Hematopoietic multipotent progenitor cell treated with erythropoietin and hydrocortisone succinate and interleukin-3 and kit ligand, for 17 days (in vitro differentiated cells): ENCODE results near the gene IMP3.

Experiments
- DNase-seq: peaks from one replicate; pipeline ENCODE4 v3.0.0-alpha.2; 2015; ENCODE audit warnings: low spot score

IMP3 gene

DNA sequence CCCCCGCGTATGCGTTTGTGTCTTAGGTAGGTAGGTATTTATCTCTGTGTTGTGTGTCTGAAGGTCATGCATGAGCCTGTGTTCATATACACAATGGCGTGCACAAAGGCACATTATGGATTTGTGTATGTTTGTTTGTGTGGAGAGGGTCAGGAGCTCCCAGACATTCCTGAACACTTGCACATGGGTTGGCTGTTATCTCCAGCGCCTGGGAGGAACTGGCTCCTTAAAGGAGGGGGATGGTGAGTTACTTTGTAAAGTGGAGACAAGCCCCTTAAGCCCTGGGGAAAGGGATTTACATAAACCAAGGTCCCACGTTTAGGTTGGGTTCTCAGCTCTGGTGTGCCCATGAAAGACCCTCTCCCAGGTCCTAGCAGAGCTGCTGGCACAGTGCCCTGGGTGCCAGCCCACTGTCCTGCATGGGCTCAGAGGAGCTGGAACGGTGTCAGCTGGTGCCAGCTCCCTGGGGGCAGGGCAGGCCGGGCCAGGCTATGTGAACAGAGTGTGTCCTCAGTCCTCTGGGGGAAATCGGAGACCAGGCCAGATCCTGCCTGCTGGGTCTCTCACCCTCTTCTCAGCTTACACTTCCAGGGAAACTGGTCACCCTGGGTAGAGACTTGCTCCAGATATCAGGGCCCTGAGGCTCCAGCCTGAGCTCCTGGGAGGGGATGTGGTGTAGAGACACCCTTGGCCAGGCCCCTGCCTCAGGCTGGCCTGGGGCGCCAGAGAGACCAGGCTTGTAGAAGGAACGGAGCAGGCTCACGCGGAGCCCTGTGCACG lies 32.8 kb upstream of the IMP3 start:
- no peak for DNase-seq

DNA sequence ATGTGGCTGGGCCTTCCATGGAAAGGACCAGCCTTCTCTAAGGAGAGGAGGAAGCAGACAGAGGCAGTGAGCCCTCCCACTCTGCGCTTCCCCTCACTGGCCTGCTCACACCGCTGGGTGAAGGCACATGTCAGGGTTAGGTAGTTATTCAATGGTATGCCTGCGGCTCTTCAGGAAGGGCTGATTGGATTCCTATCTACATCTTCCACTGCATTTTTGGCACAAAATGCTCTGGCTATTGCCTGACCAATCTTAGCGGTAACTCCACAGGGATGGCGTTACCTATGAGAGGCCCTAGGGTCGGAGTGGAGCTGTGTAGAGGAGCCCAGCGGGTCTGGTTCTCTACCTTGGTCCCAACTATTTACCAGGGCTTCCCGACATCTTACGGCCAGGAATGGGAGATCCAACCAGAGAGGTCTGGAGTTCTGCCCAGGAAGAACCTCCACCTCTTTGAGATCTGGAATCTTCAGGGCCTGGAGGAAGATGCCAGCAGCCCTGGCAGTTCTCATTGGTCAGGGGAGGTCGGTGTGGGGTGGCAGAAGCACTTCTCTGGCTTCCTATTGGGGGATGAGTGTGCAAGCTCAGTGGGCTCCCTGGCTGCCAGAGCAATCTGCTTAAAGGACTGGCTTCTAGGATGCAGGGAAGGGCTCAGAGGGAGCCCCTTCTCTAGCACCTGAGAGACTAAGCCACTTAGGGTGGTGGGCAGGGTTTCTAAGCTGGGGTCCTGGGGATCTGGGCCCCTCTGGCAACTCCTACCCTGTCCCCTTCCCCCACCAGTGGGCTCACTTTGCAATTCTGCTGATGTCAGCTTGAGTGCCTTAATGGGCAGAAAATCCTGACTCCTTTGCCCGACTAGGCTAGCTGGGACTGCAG lies 31.9 kb upstream of the IMP3 start:
- DNase-seq: no peak

DNA sequence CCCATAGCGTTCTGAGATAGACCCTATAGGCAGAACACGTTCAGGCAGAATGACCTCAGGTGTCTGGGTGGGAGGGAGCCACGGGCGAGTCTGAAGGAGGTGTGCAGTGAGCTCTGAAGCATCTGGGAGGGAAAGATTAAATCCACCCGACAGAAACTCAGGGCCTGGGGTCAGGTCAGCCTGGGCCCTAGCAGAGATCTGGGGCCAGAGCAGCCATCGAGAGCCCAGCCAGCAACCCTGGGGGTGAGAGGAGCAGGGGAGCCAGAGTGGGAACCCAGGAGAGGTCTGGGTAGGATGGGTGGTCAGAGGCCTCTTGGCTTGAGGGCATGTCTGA lies 29.8 kb upstream of the IMP3 start:
- no peak for DNase-seq

DNA sequence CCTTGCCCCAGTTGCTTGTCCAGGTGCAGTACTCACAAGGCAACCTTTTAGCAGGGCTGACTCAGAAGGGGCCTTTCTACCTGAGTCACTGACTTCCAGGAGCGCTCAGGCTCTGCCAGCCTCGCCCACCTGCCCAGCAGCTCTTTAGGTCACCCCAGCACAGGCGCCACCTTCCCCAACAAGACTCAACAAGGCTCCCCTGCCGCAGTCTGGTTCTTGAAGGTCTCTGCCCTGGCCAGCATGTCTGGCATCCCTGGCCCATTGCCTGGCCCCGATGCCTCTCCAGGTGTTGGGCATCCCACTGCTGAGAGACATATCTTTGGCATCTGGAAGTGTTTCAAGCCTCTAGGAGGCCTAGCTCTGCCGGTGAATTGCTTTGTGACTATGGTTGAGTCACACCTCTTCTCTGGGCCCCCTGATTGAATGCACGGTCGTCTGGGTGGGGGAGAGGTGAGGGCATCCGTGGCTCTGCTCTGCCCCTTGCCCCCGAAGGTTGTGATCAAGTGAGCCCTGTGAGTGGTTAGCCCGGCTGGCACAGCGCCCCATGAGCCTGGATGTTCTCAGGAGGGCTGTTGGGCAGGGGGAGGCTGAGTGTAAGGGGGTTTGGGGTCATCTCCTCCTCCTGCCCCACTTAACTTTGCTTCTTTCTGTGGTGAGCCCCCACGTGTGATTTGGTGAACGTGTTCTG lies 29.3 kb upstream of the IMP3 start:
- DNase-seq: no peak

DNA sequence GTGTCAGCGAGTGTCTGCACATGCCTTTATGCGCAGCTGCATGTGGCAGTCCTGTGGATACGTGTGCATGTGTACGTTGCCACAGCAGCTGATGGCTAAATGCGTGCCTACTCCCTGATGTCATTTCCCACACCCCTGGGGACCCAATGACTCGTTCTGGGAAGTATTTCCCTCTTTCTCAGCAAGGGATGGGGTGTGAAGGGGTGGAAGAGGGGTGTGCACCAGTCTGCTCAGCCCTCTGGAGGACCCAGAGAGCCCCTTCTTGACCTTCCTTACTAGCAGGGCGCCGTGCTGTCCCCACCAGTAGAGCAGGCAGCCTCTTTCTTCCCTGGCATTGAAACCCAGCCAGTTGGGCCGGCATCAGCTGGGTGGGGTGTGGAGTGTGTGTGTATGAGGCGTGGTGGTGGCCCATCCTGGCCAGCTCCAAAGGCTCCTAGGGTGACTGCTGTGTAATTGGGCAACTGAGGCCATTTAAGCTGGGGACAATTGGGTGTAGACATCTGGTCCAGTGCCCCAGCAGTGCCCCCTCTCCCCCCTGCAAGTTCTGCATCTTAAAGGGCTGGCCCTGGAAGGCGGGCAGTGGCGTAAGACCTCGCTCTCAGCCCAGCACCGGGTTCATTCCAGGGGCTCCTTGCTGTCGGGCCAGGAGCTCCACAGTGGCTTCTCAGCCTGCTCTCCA lies 26.9 kb upstream of the IMP3 start:
- no peak for DNase-seq

GRCh38 chr15:75663931-75664421 lies 24.0 kb upstream of the IMP3 start:
- DNase-seq: no peak

GRCh38 chr15:75662823-75663519 lies 22.9 kb upstream of the IMP3 start:
- DNase-seq: no peak

DNA sequence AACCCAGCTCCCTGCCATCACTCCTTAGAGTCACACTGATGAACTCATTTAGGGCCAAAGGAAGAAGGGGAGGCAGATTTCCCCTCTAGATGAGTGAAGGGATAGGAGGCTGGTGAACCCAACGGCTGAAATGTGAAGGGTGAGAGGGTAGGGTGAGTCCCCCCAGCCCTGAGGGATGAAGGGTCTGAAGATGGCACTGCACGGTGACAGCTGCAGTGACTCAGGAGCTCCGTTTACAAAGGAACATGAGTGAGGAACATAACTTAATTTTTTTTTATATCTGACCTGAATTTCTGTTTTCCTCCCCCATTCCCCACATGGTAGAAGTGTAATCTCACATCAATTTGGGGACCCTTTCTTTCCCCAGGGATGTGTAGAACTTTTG lies 21.7 kb upstream of the IMP3 start:
- no peak for DNase-seq

GRCh38 chr15:75661100-75661755 lies 21.2 kb upstream of the IMP3 start:
- DNase-seq: no peak

- DNase-seq: no peak
These were observed 20.1 kb upstream of the IMP3 start for GRCh38 chr15:75659928-75660645.

DNA sequence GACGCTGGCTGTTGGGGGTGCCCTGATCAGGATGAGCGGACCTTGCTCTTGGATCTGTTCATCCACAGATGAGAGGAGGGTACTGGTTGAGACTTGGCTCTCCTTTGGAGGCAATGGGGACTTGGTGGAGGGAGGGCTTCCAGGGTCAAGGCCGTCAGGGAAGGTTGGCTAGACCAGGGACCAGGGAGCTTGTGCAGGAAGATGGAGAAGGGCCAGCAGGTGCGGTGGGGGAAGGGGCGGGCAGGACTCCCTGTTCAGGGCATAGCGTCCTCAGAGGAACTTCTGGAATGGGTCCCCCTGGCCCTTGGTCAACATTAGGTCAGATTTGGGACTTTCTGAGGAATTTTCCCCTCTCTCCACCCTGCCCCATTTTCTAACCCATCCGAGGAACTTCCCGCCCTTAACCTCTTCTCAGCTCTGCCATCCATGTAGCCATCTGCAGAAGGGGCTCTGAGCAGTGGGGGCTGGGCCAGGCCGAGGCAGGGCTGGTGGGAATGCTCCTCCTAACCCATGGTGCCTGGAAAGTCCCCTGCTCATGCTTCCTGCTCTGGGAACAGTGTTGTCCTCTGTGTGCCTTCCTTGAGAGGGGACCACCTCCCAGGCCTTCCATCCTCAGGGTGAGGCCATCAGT lies 19.2 kb upstream of the IMP3 start:
- DNase-seq: no peak

- no peak for DNase-seq
These were observed 16.8 kb upstream of the IMP3 start for GRCh38 chr15:75656813-75657212.

GRCh38 chr15:75656331-75656730 lies 16.3 kb upstream of the IMP3 start:
- no peak for DNase-seq

GRCh38 chr15:75655931-75656330 lies 15.9 kb upstream of the IMP3 start:
- no peak for DNase-seq

DNA sequence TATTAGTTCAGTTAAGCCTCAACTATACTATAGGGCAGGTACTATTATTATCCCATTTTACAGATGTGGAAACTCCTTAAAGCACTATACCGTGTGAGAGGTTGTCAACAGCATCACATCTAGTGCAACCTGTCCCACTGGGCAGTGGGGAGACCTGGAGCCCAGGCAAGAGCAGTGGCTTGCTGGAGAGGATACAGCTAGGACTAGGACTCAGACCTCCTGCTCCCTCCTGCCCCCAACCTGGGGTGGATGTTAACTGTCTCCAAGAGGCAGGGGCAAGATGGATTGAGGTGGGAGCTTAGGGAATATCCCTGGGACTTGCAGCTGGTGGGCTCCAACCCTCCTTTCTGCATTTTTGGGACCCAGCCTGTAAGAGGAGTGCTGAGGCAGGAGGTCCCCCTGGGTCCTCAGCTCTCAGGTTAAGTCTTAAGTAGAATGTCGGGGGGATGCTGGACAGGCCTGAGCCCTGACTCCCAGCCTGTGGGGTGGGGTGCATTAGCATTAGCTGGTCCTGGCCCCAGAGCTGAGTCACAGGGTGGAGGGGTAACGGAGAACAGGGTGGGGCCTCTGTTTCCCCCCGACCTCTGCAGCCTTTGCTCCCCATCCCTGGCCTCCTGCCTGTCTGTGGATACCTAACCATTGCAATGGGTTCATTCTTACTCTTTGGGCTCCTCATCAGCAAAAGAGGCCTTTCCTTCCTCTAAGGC lies 14.3 kb upstream of the IMP3 start:
- no peak for DNase-seq

GRCh38 chr15:75653347-75653913 lies 13.4 kb upstream of the IMP3 start:
- DNase-seq: no peak

DNA sequence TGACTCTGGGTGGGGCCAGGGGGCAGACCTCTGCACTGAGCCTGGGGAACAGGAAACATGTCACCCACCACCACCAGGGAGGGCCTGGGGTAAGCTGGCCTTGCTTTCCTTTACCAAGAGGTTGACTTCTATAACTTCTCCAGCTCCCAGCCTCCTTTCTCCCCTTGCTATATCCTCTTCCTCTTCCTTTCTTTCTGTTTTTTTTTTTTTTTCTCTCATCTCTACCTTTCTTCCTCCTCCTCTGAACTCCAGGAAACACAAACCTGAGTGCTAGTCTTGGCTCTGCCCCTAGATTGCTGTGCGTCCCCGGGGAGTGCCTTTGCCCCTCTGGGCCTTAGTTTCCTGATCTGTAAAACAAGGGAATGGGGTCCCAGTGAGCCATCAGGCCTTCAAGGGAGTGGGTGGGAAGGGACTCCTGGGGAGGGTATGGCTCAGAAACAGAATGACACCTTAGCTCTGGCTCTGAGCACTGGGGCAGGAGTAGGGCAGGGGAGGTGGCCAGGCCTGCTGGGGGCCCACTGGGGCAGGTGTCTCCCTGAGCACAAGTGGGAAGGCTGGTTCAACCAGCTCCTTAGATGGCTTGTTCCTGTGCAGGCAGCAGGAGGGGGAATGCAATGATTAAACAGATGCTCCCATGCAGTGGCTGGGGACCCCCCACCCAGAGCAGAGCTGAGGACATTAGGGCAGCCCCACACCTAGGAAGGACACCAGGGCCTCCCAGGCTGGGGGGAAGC lies 12.0 kb upstream of the IMP3 start:
- DNase-seq: no peak
